ENCODE data around the gene DTX3L.

The DTX3L gene

GRCh38 chr3:122608916-122609315 is 44.8 kb downstream of the DTX3L start:
- no peak for DNase-seq

GRCh38 chr3:122609798-122610559 is 45.8 kb downstream of the DTX3L start:
- DNase-seq, result no peak

GRCh38 chr3:122612696-122613095 is 48.6 kb downstream of the DTX3L start:
- DNase-seq, result no peak

GRCh38 chr3:122615303-122615702 is 51.2 kb downstream of the DTX3L start:
- no peak for DNase-seq

GRCh38 chr3:122618614-122619013 is 54.5 kb downstream of the DTX3L start:
- no peak for DNase-seq

- DNase-seq, result no peak
These were observed 54.9 kb downstream of the DTX3L start for GRCh38 chr3:122619040-122619439.

- DNase-seq, result no peak
These were observed 56.3 kb downstream of the DTX3L start for GRCh38 chr3:122620399-122620798.

GRCh38 chr3:122621112-122621511 is 57.0 kb downstream of the DTX3L start:
- DNase-seq, result no peak

GRCh38 chr3:122623031-122623829 is 59.1 kb downstream of the DTX3L start:
- DNase-seq, result no peak
